Measurements from ENCODE around the gene ARL6IP4.

Gene ARL6IP4

GRCh38 chr12:122979001-122979907 lies 1.2 kb upstream of the ARL6IP4 start:
- DNase-seq: no peak

- DNase-seq: no peak
Measured at GRCh38 chr12:122979908-122980182, 636 bp upstream of the ARL6IP4 start.

- no peak for DNase-seq
Measured at GRCh38 chr12:122981036-122981471, 573 bp downstream of the ARL6IP4 start.

- no peak for DNase-seq
Measured at GRCh38 chr12:122981587-122982476, 1.4 kb downstream of the ARL6IP4 start.

- no peak for DNase-seq
Measured at GRCh38 chr12:122982477-122982815, 2.0 kb downstream of the ARL6IP4 start.

GRCh38 chr12:122982963-122983788 lies 2.7 kb downstream of the ARL6IP4 start:
- DNase-seq: no peak

GRCh38 chr12:122983789-122984515 lies 3.5 kb downstream of the ARL6IP4 start:
- DNase-seq: no peak

GRCh38 chr12:122984612-122985337 lies 4.3 kb downstream of the ARL6IP4 start:
- DNase-seq: no peak

GRCh38 chr12:122985338-122986257 lies 5.1 kb downstream of the ARL6IP4 start:
- DNase-seq: no peak

GRCh38 chr12:122986258-122986871 lies 5.9 kb downstream of the ARL6IP4 start:
- no peak for DNase-seq

GRCh38 chr12:122987086-122987951 lies 6.8 kb downstream of the ARL6IP4 start:
- no peak for DNase-seq

GRCh38 chr12:122988036-122988435 lies 7.6 kb downstream of the ARL6IP4 start:
- no peak for DNase-seq

GRCh38 chr12:122988612-122989212 lies 8.2 kb downstream of the ARL6IP4 start:
- no peak for DNase-seq

GRCh38 chr12:122989225-122989839 lies 8.9 kb downstream of the ARL6IP4 start:
- DNase-seq: no peak

- no peak for DNase-seq
Measured at GRCh38 chr12:122989874-122990419, 9.5 kb downstream of the ARL6IP4 start.

- no peak for DNase-seq
Measured at GRCh38 chr12:122990561-122990960, 10.1 kb downstream of the ARL6IP4 start.

GRCh38 chr12:122990961-122991622 lies 10.6 kb downstream of the ARL6IP4 start:
- no peak for DNase-seq

Measured in SW 1271 (cell line).